RWPE1 (cell line): ENCODE measurements around the gene C1QC.

ENCODE experiments used
- CTCF ChIA-PET: fragments of 350-600 bp; sonication (Branson Sonifier 250); formaldehyde crosslinking; extraction: SDS; loops from one replicate; lab custom pipeline; 2021; lab: Yijun Ruan, JAX
- POLR2A ChIA-PET: fragments of 400-600 bp; formaldehyde crosslinking; extraction: SDS; loops from one replicate; lab custom pipeline; 2020; ENCODE audit warnings: antibody characterized with exemption; ENCODE audit not compliant: low non-redundant PET; lab: Yijun Ruan, JAX
- DNase-seq: peaks from one replicate; pipeline ENCODE4 v3.0.0; 2012; ENCODE audit warnings: low spot score
- H3K27ac ChIP-seq: fragments of 450-650 bp; 2 replicates; pipeline ENCODE4 v1.5.1; 2017
- CTCF ChIP-seq: fragments of 450-650 bp; conservative IDR thresholded peaks from 2 replicates; pipeline ENCODE4 v1.5.1; 2017; ENCODE audit warnings: low read depth, mild to moderate bottlenecking

The C1QC gene

DNA sequence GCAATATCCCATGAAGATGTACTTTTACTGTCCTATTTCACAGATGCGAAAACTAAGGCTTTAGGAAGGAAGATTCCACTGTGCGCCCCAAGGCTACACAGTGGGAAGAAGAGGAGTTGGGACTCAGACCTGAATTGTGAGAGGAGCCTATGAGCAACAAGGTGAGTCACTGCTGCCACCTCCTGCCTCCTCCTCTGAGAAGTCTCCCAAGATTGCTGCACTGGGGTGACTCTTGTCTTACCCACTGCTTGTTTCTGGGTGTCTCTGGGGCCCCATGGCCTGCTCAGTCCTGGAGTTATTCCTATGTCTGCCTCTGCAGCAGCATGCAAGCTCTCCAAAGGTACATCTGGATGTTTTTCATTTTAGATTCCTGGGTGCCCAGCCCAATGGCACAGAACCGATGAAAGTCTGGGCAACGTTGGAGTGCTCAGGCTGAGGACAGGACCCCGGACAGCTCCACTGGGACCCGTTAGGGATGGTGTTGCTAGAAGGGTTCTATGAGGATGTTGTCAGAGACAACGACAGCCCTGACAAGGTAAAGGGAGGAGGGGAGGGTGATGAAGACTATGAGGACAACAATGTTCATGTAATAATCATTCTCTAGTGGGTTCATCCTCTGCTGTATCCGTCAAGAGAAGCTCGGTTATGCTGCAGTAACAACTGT lies 18.0 kb upstream of the C1QC start:
- ChIA-PET CTCF (interaction anchor here (0.6 kb wide), 1 partner anchor 217 kb away, joined by 3 read pairs; no protein-coding TSS in a partner anchor), POLR2A (no interaction called here)
- DNase-seq: no peak
- TF ChIP-seq CTCF: no peak
- no peak overlapping the region for H3K27ac ChIP-seq

GRCh38 chr1:22626237-22627157 lies 16.9 kb upstream of the C1QC start:
- no peak for DNase-seq
- POLR2A ChIA-PET: no interaction called here
- no peak for TF ChIP-seq CTCF
- H3K27ac ChIP-seq: no peak overlapping the region
- CTCF ChIA-PET: no interaction called here

GRCh38 chr1:22627331-22627730 lies 16.1 kb upstream of the C1QC start:
- ChIA-PET CTCF (no interaction called here), POLR2A (no interaction called here)
- no peak for DNase-seq
- TF ChIP-seq CTCF: no peak
- no peak overlapping the region for H3K27ac ChIP-seq

DNA sequence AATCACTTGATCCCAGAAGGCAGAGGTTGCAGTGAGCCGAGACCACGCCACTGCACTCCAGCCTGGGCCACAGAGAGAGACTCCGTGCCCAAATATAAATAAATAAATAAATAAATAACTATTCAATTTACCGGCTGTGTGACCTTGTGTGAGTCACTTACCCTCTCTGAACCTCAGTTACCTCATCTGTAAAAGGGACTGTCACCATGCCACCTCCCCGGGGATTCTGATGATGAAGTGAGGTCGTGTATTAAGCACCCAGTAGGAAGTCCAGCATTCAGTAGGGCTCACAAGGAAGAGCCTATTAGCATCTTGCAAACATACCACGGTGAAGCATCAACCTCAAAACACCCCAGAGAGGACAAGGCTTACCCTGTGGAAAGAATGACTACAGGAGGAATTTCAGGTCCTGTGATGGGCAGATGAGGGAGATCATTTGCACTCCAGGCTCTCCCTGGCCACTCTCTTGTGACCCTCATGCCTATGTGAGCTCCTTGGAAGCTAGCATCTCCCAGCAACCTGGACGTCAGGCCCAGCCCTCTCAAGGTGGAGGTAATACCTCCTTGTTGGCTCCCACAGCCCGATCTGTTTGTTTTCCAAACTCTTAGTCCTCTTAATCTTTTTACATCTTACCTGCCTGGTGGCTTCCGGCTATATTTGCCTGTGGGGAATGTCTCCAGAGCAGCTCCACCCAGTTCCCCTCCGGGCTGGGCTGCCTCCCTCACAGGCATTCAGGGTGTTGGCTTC lies 14.6 kb upstream of the C1QC start:
- H3K27ac ChIP-seq: no peak overlapping the region
- CTCF ChIA-PET: interaction anchor here (0.6 kb wide), 1 partner anchor 369 kb away, joined by 7 read pairs; no protein-coding TSS in a partner anchor
- TF ChIP-seq CTCF: no peak

DNA sequence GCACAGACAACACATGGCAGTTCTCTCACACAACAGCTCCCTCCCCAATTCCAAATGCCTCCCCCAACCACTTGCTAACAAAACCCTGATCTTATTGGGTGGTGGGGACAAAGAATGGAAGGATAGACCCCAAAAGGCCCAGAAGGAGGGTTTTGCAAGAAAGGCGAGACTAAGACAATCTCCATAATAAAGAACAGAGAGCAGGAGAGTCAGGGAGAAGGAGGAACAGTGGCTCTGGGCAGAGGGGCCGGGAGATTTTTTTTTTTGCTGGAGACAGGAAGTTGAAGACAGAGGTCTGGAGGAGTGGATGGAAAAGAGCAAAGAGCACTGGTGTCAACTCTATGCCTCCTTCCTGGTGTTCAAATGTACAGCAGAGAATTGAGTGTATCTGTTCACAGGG lies 13.5 kb upstream of the C1QC start:
- no peak for DNase-seq
- CTCF ChIA-PET: no interaction called here
- TF ChIP-seq CTCF: no peak
- POLR2A ChIA-PET: no interaction called here
- no peak overlapping the region for H3K27ac ChIP-seq

More for the DNA sequence above, 14.6 kb upstream of the C1QC start:
- POLR2A ChIA-PET: no interaction called here
- no peak for DNase-seq
